Keratinocyte (primary cell): Measurements from ENCODE around the gene NCEH1.
"Not testable (repeated sequence)": the region's sequence is repeated elsewhere in the genome, so short reads cannot be mapped to it uniquely, and the experiment has no call there.

Experiments used
- EZH2 ChIP-seq: IDR thresholded peaks from one replicate; pipeline ENCODE4 v1.6.1; 2012; ENCODE audit warnings: inconsistent platforms, mild to moderate bottlenecking, low read length, moderate library complexity
- TF ChIP-seq, protein P1 (sequence below), 3 experiments: IDR thresholded peaks in 1 of 3; conservative IDR thresholded peaks in 1 of 3; optimal IDR thresholded peaks in 1 of 3; 2 replicates in 2 of 3; 3 replicates in 1 of 3; pipeline versions ENCODE3 to v1.5.1; 2011; ENCODE audit warnings: low read length in 3 of 3, mild to moderate bottlenecking in 3 of 3, moderate library complexity in 2 of 3, control low read depth in 1 of 3, inconsistent platforms in 1 of 3; ENCODE audit not compliant: insufficient read depth in 2 of 3; ENCODE audit errors: extremely low read depth in 1 of 3

DNA sequence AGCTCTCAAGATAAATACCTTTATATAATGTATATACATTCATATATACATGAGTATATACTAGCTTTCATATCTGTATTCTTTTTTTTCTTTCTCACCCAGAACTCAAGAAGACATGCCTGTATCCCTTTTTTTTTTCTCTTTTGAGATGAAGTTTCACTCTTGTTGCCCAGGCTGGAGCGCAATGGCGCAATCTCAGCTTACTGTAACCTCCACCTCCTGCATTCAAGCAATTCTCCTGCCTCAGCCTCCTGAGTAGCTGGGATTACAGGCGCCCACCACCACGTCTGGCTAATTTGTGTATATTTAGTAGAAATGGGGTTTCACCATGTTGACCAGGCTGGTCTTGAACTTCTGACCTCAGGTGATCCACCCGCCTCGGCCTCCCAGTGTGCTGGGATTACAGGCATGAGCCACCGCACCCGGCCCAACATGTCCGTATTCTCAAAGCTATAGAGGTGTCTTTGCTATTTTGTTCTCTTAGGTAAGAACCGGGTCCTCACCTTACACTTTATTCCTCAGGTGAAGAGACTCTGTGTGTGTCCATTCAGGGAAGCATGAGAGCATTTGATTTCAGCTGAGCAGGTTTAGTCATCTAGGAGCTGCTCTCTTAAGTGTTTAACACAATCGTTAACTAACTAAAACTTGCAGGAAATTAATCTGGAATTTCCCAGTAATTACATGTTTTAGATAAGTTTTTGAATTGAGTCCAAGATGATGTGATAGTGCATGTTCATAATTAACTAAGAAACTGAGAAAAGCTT is 115.8 kb downstream of the NCEH1 start:
- TF ChIP-seq, protein P1, sequence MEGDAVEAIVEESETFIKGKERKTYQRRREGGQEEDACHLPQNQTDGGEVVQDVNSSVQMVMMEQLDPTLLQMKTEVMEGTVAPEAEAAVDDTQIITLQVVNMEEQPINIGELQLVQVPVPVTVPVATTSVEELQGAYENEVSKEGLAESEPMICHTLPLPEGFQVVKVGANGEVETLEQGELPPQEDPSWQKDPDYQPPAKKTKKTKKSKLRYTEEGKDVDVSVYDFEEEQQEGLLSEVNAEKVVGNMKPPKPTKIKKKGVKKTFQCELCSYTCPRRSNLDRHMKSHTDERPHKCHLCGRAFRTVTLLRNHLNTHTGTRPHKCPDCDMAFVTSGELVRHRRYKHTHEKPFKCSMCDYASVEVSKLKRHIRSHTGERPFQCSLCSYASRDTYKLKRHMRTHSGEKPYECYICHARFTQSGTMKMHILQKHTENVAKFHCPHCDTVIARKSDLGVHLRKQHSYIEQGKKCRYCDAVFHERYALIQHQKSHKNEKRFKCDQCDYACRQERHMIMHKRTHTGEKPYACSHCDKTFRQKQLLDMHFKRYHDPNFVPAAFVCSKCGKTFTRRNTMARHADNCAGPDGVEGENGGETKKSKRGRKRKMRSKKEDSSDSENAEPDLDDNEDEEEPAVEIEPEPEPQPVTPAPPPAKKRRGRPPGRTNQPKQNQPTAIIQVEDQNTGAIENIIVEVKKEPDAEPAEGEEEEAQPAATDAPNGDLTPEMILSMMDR (optimal IDR thresholded peaks at IDR 0.05 in 1 of 3, IDR thresholded peaks at IDR 0.05 in 1 of 3, conservative IDR thresholded peaks at IDR 0.05 in 1 of 3; ENCODE audit: extremely low read depth in 1 of 3, insufficient read depth in 2 of 3, low read length in 3 of 3), result not testable (repeated sequence)
- not testable (repeated sequence) for TF ChIP-seq EZH2
